ENCODE data around the gene GGPS1. TPM values are rescaled to one million over a fixed set of nuclear protein-coding genes. Genes with fewer than 3 reads are reported as not detected.
"Not testable (repeated sequence)": the region's sequence is repeated elsewhere in the genome, so short reads cannot be mapped to it uniquely, and the experiment has no call there.

The GGPS1 gene
- total and polyA plus RNA-seq, 9 donors: 29.4 to 41.3 (median 34.9) TPM

- DNase-seq: no peak
- Histone ChIP-seq H3K9me3 (replicated peaks; ENCODE audit: control insufficient read depth, low read depth, low read length) (no peaks in the 10 kb centered on the region), H3K36me3 (ENCODE audit: control insufficient read depth, insufficient read depth, low read length) (no peaks in the 10 kb centered on the region), H3K4me3 (ENCODE audit: low read length) (no peak overlapping the region), H3K27ac (ENCODE audit: low read length) (no peak overlapping the region), H3K27me3 (ENCODE audit: control insufficient read depth, insufficient read depth, low read length) (no peaks in the 10 kb centered on the region), H3K4me1 (ENCODE audit: control insufficient read depth, insufficient read depth, low read length) (no peaks in the 10 kb centered on the region)
- 79% methylated on average over 6 of the region's 11 CpGs for WGBS (ENCODE audit: insufficient coverage)
Measured at GRCh38 chr1:235357485-235358373, 29.4 kb downstream of the GGPS1 start.

- H3K9me3 ChIP-seq (replicated peaks; ENCODE audit: control insufficient read depth, low read depth, low read length): no peaks in the 10 kb centered on the region
Measured at GRCh38 chr1:235358899-235359298, 30.5 kb downstream of the GGPS1 start.

GRCh38 chr1:235364189-235364588 lies 35.8 kb downstream of the GGPS1 start:
- not testable (repeated sequence) for H3K27ac ChIP-seq (ENCODE audit: low read length); H3K36me3 ChIP-seq (ENCODE audit: control insufficient read depth, insufficient read depth, low read length); H3K27me3 ChIP-seq (ENCODE audit: control insufficient read depth, insufficient read depth, low read length); H3K4me1 ChIP-seq (ENCODE audit: control insufficient read depth, insufficient read depth, low read length); H3K4me3 ChIP-seq (ENCODE audit: low read length); DNase-seq; H3K9me3 ChIP-seq (replicated peaks; ENCODE audit: control insufficient read depth, low read depth, low read length)
- WGBS (ENCODE audit: insufficient coverage): 100% methylated on average over 1 of the region's 9 CpGs

More at GRCh38 chr1:235358899-235359298, 30.5 kb downstream of the GGPS1 start:
- H3K27me3 ChIP-seq (ENCODE audit: control insufficient read depth, insufficient read depth, low read length): no peaks in the 10 kb centered on the region
- no peak overlapping the region for H3K4me3 ChIP-seq (ENCODE audit: low read length)
- 93% methylated on average over 2 of the region's 3 CpGs for WGBS (ENCODE audit: insufficient coverage)
- no peak overlapping the region for H3K27ac ChIP-seq (ENCODE audit: low read length)
- no peaks in the 10 kb centered on the region for H3K36me3 ChIP-seq (ENCODE audit: control insufficient read depth, insufficient read depth, low read length)
- no peaks in the 10 kb centered on the region for H3K4me1 ChIP-seq (ENCODE audit: control insufficient read depth, insufficient read depth, low read length)
- DNase-seq: no peak

GRCh38 chr1:235366286-235366685 lies 37.9 kb downstream of the GGPS1 start:
- no peak overlapping the region for H3K4me3 ChIP-seq (ENCODE audit: low read length)
- H3K36me3 ChIP-seq (ENCODE audit: control insufficient read depth, insufficient read depth, low read length): no peaks in the 10 kb centered on the region
- WGBS (ENCODE audit: insufficient coverage): 86% methylated on average over 1 of the region's 5 CpGs
- no peak for DNase-seq
- no peaks in the 10 kb centered on the region for H3K27me3 ChIP-seq (ENCODE audit: control insufficient read depth, insufficient read depth, low read length)
- H3K27ac ChIP-seq (ENCODE audit: low read length): no peak overlapping the region
- peaks cover 2% of the 10 kb centered on the region for H3K4me1 ChIP-seq (ENCODE audit: control insufficient read depth, insufficient read depth, low read length)
- H3K9me3 ChIP-seq (replicated peaks; ENCODE audit: control insufficient read depth, low read depth, low read length): no peaks in the 10 kb centered on the region

- Histone ChIP-seq H3K4me1 (ENCODE audit: control insufficient read depth, insufficient read depth, low read length) (peaks cover 2% of the 10 kb centered on the region), H3K4me3 (ENCODE audit: low read length) (peak within 1 kb of the TSS; percentile 97), H3K27ac (ENCODE audit: low read length) (peak within 1 kb of the TSS; percentile 81), H3K9me3 (replicated peaks; ENCODE audit: control insufficient read depth, low read depth, low read length) (no peaks in the 10 kb centered on the region), H3K27me3 (ENCODE audit: control insufficient read depth, insufficient read depth, low read length) (no peaks in the 10 kb centered on the region), H3K36me3 (ENCODE audit: control insufficient read depth, insufficient read depth, low read length) (peaks cover 4% of the 10 kb centered on the region)
- WGBS (ENCODE audit: insufficient coverage): under 1% methylated on average over 30 of the region's 38 CpGs
- DNase-seq: peak; percentile 99
Measured at GRCh38 chr1:235367000-235367908, 38.9 kb downstream of the GGPS1 start, which contains the start of gene TBCE. Gene TBCE, plus strand, starts transcription at chr1:235367427. Its CDS starts 12,623 bp downstream, at chr1:235380050.

GRCh38 chr1:235368428-235368827 lies 40.1 kb downstream of the GGPS1 start:
- DNase-seq: no peak
- WGBS (ENCODE audit: insufficient coverage): no CpG with 5 or more reads among the region's 5 CpGs
- H3K27me3 ChIP-seq (ENCODE audit: control insufficient read depth, insufficient read depth, low read length): no peaks in the 10 kb centered on the region
- H3K4me1 ChIP-seq (ENCODE audit: control insufficient read depth, insufficient read depth, low read length): peaks cover 2% of the 10 kb centered on the region
- H3K4me3 ChIP-seq (ENCODE audit: low read length): no peak overlapping the region
- no peaks in the 10 kb centered on the region for H3K9me3 ChIP-seq (replicated peaks; ENCODE audit: control insufficient read depth, low read depth, low read length)
- peaks cover 4% of the 10 kb centered on the region for H3K36me3 ChIP-seq (ENCODE audit: control insufficient read depth, insufficient read depth, low read length)
- no peak overlapping the region for H3K27ac ChIP-seq (ENCODE audit: low read length)

- no peak for DNase-seq
- Histone ChIP-seq H3K27ac (ENCODE audit: low read length) (no peak overlapping the region), H3K36me3 (ENCODE audit: control insufficient read depth, insufficient read depth, low read length) (peaks cover 4% of the 10 kb centered on the region), H3K4me3 (ENCODE audit: low read length) (no peak overlapping the region), H3K27me3 (ENCODE audit: control insufficient read depth, insufficient read depth, low read length) (no peaks in the 10 kb centered on the region), H3K9me3 (replicated peaks; ENCODE audit: control insufficient read depth, low read depth, low read length) (no peaks in the 10 kb centered on the region), H3K4me1 (ENCODE audit: control insufficient read depth, insufficient read depth, low read length) (peaks cover 2% of the 10 kb centered on the region)
- 94% methylated on average over 4 of the region's 5 CpGs for WGBS (ENCODE audit: insufficient coverage)
Measured at GRCh38 chr1:235369802-235370201, 41.4 kb downstream of the GGPS1 start.

GRCh38 chr1:235375919-235376605 lies 47.7 kb downstream of the GGPS1 start:
- 94% methylated on average over 3 of the region's 6 CpGs for WGBS (ENCODE audit: insufficient coverage)
- no peaks in the 10 kb centered on the region for H3K4me1 ChIP-seq (ENCODE audit: control insufficient read depth, insufficient read depth, low read length)
- no peaks in the 10 kb centered on the region for H3K9me3 ChIP-seq (replicated peaks; ENCODE audit: control insufficient read depth, low read depth, low read length)
- no peaks in the 10 kb centered on the region for H3K27me3 ChIP-seq (ENCODE audit: control insufficient read depth, insufficient read depth, low read length)
- no peak for DNase-seq
- H3K4me3 ChIP-seq (ENCODE audit: low read length): no peak overlapping the region
- H3K36me3 ChIP-seq (ENCODE audit: control insufficient read depth, insufficient read depth, low read length): peaks cover 20% of the 10 kb centered on the region
- no peak overlapping the region for H3K27ac ChIP-seq (ENCODE audit: low read length)

- peaks cover 20% of the 10 kb centered on the region for H3K36me3 ChIP-seq (ENCODE audit: control insufficient read depth, insufficient read depth, low read length)
- H3K4me3 ChIP-seq (ENCODE audit: low read length); H3K9me3 ChIP-seq (replicated peaks; ENCODE audit: control insufficient read depth, low read depth, low read length); H3K27me3 ChIP-seq (ENCODE audit: control insufficient read depth, insufficient read depth, low read length); H3K27ac ChIP-seq (ENCODE audit: low read length); DNase-seq; H3K4me1 ChIP-seq (ENCODE audit: control insufficient read depth, insufficient read depth, low read length): not testable (repeated sequence)
- WGBS (ENCODE audit: insufficient coverage): 97% methylated on average over 7 of the region's 11 CpGs
Measured at GRCh38 chr1:235378134-235378735, 49.9 kb downstream of the GGPS1 start.
